ENCODE data around the gene TTI1. TPM values are rescaled to one million over a fixed set of nuclear protein-coding genes. Genes with fewer than 3 reads are reported as not detected.

TTI1 gene
- total RNA-seq, 1 experiment from 2014 or later = 54.0 TPM

DNA sequence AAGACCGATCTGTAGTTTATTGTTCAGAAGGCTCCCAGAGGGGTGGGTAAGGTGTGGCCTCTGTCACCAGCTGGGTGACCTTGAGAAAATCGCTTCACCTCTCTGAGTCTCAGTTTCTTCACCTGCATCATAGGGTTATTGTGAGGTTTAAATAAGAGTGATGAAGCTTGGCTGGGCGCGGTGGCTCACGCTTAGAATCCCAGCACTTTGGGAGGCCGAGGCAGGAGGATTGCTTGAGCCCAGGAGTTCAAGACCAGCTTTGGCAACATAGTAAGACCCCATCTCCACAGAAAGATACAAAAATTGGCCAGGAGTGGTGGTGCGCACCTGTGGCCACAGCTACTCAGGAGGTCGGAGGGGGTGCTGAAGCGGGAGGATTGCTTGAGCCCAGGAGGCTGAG, 94.3 kb downstream of the TTI1 start:
- Mint-ChIP-seq H3K27ac (ENCODE audit: unreplicated experiment) (no peak overlapping the region), H3K36me3 (ENCODE audit: insufficient read depth, unreplicated experiment) (no peaks in the 10 kb centered on the region), H3K4me3 (ENCODE audit: low read depth, unreplicated experiment) (no peak overlapping the region), H3K9me3 (ENCODE audit: low read depth, unreplicated experiment) (no peaks in the 10 kb centered on the region), H3K4me1 (ENCODE audit: low read depth, unreplicated experiment) (no peaks in the 10 kb centered on the region), H3K27me3 (ENCODE audit: unreplicated experiment) (peaks cover 44% of the 10 kb centered on the region)
- intact Hi-C loops (cut with micrococcal nuclease; ENCODE audit: unreplicated experiment) = no loop called here
- TF ChIP-seq, protein P1, sequence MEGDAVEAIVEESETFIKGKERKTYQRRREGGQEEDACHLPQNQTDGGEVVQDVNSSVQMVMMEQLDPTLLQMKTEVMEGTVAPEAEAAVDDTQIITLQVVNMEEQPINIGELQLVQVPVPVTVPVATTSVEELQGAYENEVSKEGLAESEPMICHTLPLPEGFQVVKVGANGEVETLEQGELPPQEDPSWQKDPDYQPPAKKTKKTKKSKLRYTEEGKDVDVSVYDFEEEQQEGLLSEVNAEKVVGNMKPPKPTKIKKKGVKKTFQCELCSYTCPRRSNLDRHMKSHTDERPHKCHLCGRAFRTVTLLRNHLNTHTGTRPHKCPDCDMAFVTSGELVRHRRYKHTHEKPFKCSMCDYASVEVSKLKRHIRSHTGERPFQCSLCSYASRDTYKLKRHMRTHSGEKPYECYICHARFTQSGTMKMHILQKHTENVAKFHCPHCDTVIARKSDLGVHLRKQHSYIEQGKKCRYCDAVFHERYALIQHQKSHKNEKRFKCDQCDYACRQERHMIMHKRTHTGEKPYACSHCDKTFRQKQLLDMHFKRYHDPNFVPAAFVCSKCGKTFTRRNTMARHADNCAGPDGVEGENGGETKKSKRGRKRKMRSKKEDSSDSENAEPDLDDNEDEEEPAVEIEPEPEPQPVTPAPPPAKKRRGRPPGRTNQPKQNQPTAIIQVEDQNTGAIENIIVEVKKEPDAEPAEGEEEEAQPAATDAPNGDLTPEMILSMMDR (IDR thresholded peaks at IDR 0.05; ENCODE audit: unreplicated experiment) = no peak
- CTCF ChIA-PET = no interaction called here
- no peak for DNase-seq
- BruUV-seq (replicated peaks) = no TSS peak

DNA sequence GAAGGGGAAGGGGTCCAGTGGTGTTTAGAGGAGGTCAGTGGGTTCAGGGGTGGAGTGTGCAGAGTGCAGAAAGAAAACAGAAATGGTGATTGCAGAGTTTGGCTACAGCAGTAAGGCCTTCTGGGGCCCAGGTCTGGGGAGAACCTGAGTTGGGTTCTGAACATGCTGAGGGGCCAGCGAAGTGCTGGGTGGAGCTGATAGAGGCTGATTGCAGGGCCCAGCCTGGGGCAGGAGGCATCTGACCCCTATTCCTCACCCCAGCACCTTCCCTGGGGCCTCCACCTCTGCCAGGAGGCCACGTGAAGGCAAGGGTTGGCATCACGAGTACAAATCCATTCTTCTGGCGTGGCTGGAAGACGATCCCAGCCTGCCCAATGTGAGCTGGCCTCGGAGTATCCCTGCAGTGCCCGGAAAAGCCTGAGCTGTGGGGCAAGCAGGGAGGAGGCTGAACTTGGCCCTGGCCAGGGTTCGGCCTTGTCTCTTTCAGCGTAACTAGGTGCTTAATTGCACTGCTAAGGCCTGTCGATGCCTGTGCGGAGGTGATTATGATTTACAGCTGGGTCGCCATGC, 95.0 kb downstream of the TTI1 start:
- no peak for DNase-seq
- Mint-ChIP-seq H3K4me3 (ENCODE audit: low read depth, unreplicated experiment) (no peak overlapping the region), H3K27me3 (ENCODE audit: unreplicated experiment) (peaks cover 51% of the 10 kb centered on the region), H3K9me3 (ENCODE audit: low read depth, unreplicated experiment) (no peaks in the 10 kb centered on the region), H3K4me1 (ENCODE audit: low read depth, unreplicated experiment) (no peaks in the 10 kb centered on the region), H3K36me3 (ENCODE audit: insufficient read depth, unreplicated experiment) (no peaks in the 10 kb centered on the region), H3K27ac (ENCODE audit: unreplicated experiment) (no peak overlapping the region)
- BruUV-seq (replicated peaks) = no TSS peak
- CTCF ChIA-PET = interaction anchor here (0.7 kb wide), 1 partner anchor 715 kb away, joined by 5 read pairs; no protein-coding TSS in a partner anchor
- TF ChIP-seq, protein P1 (IDR thresholded peaks at IDR 0.05; ENCODE audit: unreplicated experiment) = no peak
- intact Hi-C loops (cut with micrococcal nuclease; ENCODE audit: unreplicated experiment) = no loop called here

DNA sequence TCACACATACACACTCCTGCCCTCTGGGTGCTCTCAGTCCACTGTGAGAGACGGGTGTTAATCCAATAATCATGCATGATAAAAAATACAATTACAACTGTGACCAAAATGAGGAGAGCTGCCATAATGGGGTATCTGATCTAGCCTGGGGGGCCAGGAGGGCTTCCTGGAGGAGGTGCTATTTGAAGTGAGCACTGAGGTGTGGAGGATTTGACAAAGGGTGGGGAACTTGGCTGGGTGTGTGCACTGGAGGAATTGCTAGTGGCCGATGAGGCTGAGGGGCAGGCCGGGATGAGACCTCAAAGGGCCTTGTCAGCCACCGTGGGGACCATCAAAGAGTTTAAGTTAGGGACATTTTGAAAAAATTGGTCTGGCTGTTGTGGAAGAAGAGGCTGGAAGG, 95.6 kb downstream of the TTI1 start:
- DNase-seq = no peak
- CTCF ChIA-PET = interaction anchor here (0.7 kb wide), 1 partner anchor 715 kb away, joined by 5 read pairs; no protein-coding TSS in a partner anchor
- Mint-ChIP-seq H3K9me3 (ENCODE audit: low read depth, unreplicated experiment) (no peaks in the 10 kb centered on the region), H3K36me3 (ENCODE audit: insufficient read depth, unreplicated experiment) (no peaks in the 10 kb centered on the region), H3K4me3 (ENCODE audit: low read depth, unreplicated experiment) (no peak overlapping the region), H3K27me3 (ENCODE audit: unreplicated experiment) (peaks cover 57% of the 10 kb centered on the region), H3K27ac (ENCODE audit: unreplicated experiment) (no peak overlapping the region), H3K4me1 (ENCODE audit: low read depth, unreplicated experiment) (no peaks in the 10 kb centered on the region)
- intact Hi-C loops (cut with micrococcal nuclease; ENCODE audit: unreplicated experiment) = no loop called here
- BruUV-seq (replicated peaks) = no TSS peak
- TF ChIP-seq, protein P1 (IDR thresholded peaks at IDR 0.05; ENCODE audit: unreplicated experiment) = no peak

DNA sequence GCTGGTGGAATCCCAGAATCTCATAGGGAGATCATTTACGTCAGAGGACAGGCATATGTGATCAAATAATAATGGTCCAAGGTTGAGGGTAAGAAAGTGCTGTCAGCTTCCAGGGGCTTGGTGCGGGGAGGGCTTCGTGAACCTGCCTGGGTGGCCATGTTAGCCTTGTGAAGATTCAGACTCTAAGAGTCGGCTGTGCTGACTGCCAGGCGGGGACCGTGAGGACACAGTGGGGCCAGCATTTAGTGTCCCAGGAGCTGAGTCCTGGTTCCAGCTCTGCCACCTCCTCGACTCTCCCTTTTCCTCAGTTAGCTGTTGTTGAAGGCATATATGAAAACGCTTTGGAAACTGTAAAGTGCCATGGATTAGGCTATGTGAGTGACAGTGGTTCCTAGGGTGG, 96.8 kb downstream of the TTI1 start:
- TF ChIP-seq, protein P1 (IDR thresholded peaks at IDR 0.05; ENCODE audit: unreplicated experiment) = no peak
- H3K27me3 Mint-ChIP-seq (ENCODE audit: unreplicated experiment) = peaks cover 68% of the 10 kb centered on the region
- BruUV-seq (replicated peaks) = no TSS peak
- H3K9me3 Mint-ChIP-seq (ENCODE audit: low read depth, unreplicated experiment) = no peaks in the 10 kb centered on the region
- CTCF ChIA-PET = interaction anchor here (0.7 kb wide), 1 partner anchor 181 kb away, joined by 4 read pairs; no protein-coding TSS in a partner anchor
- H3K27ac Mint-ChIP-seq (ENCODE audit: unreplicated experiment) = no peak overlapping the region
- no peaks in the 10 kb centered on the region for H3K4me1 Mint-ChIP-seq (ENCODE audit: low read depth, unreplicated experiment)
- H3K36me3 Mint-ChIP-seq (ENCODE audit: insufficient read depth, unreplicated experiment) = no peaks in the 10 kb centered on the region
- no peak for DNase-seq
- intact Hi-C loops (cut with micrococcal nuclease; ENCODE audit: unreplicated experiment) = no loop called here
- H3K4me3 Mint-ChIP-seq (ENCODE audit: low read depth, unreplicated experiment) = no peak overlapping the region
